ENCODE data around the gene G6PC3.
A peak's percentile ranks its signal among the peaks of the same experiment; 100 is the strongest.
"Not testable (repeated sequence)": the region's sequence is repeated elsewhere in the genome, so short reads cannot be mapped to it uniquely, and the experiment has no call there.

Gene G6PC3

GRCh38 chr17:44070455-44071197 lies at the start of gene G6PC3:
Gene G6PC3 (plus strand): TSS chr17:44070735. CDS start chr17:44070966, 231 bp downstream.
- peak; percentile 98 for DNase-seq

GRCh38 chr17:44021227-44021626 lies 49.3 kb upstream of the G6PC3 start:
- DNase-seq = not testable (repeated sequence)

- DNase-seq = no peak
These were observed 48.3 kb upstream of the G6PC3 start for GRCh38 chr17:44022246-44022645.

GRCh38 chr17:44023545-44024270 lies 46.8 kb upstream of the G6PC3 start:
- no peak for DNase-seq

GRCh38 chr17:44024271-44024663 lies 46.3 kb upstream of the G6PC3 start:
- no peak for DNase-seq

GRCh38 chr17:44024853-44025252 lies 45.7 kb upstream of the G6PC3 start:
- no peak for DNase-seq

GRCh38 chr17:44029736-44030135 lies 40.8 kb upstream of the G6PC3 start:
- no peak for DNase-seq

- no peak for DNase-seq
These were observed 40.1 kb upstream of the G6PC3 start for GRCh38 chr17:44030482-44030881.

- DNase-seq = no peak
These were observed 36.6 kb upstream of the G6PC3 start for GRCh38 chr17:44033861-44034408.

GRCh38 chr17:44034688-44035087 lies 35.8 kb upstream of the G6PC3 start:
- not testable (repeated sequence) for DNase-seq

GRCh38 chr17:44037471-44037870 lies 33.1 kb upstream of the G6PC3 start:
- DNase-seq = no peak

GRCh38 chr17:44038604-44039011 lies 31.9 kb upstream of the G6PC3 start:
- no peak for DNase-seq

- DNase-seq = no peak
These were observed 30.5 kb upstream of the G6PC3 start for GRCh38 chr17:44039829-44040635.

- no peak for DNase-seq
These were observed 27.3 kb upstream of the G6PC3 start for GRCh38 chr17:44043272-44043696.

GRCh38 chr17:44044071-44044470 lies 26.5 kb upstream of the G6PC3 start:
- DNase-seq = no peak

- DNase-seq = no peak
These were observed 25.0 kb upstream of the G6PC3 start for GRCh38 chr17:44045486-44045885.

GRCh38 chr17:44046893-44047292 lies 23.6 kb upstream of the G6PC3 start:
- not testable (repeated sequence) for DNase-seq

- no peak for DNase-seq
These were observed 21.1 kb upstream of the G6PC3 start for GRCh38 chr17:44049294-44050060.

GRCh38 chr17:44053125-44053872 lies 17.2 kb upstream of the G6PC3 start:
- DNase-seq = no peak

- no peak for DNase-seq
These were observed 11.2 kb upstream of the G6PC3 start for GRCh38 chr17:44059101-44059892.

- no peak for DNase-seq
These were observed 9.1 kb upstream of the G6PC3 start for GRCh38 chr17:44061446-44061845.
